HCT116 (cell line): ENCODE results near the gene DCAF15. TPM values are rescaled to one million over a fixed set of nuclear protein-coding genes. Genes with fewer than 3 reads are reported as not detected.

ENCODE experiments used
- ATAC-seq: fragments of 200-7000 bp; cut with Tn5 transposase; 2 replicates; pipeline ENCODE4 v1.9.1; 2020; ENCODE audit warnings: mild to moderate bottlenecking, moderate library complexity
- BruUV-seq: library from RNA; stranded (reverse); fragments of 400-500 nt; replicated peaks from 2 replicates; lab custom pipeline; 2021; lab: Mats Ljungman, UMichigan
- CTCF ChIA-PET: fragments of 300-600 bp; sonication (Branson Sonifier 250); formaldehyde crosslinking; loops from one replicate; lab custom pipeline; 2021; ENCODE audit warnings: antibody characterized with exemption; lab: Charles Lee
- POLR2A ChIA-PET: fragments of 300-600, 350-600 bp; sonication (Branson Sonifier 250); formaldehyde crosslinking; loops from one replicate; lab custom pipeline; 2021; ENCODE audit warnings: antibody characterized with exemption; lab: Charles Lee
- RAD21 ChIA-PET, 2 experiments: fragments of 300-600 bp; sonication (Branson Sonifier 250); formaldehyde crosslinking; loops; one replicate each; lab custom pipeline; 2023; ENCODE audit warnings: low total read pairs in 2 of 2; ENCODE audit not compliant: uncharacterized antibody in 2 of 2, unreplicated experiment in 2 of 2, low non-redundant PET in 1 of 2; lab: Charles Lee
- DNase-seq: peaks from one replicate; pipeline ENCODE4 v3.0.0-alpha.2; 2010; ENCODE audit warnings: low read depth, low spot score
- H2AFZ ChIP-seq: fragments of 200-600 bp; shearing (Covaris generic), sonication (generic); 2 replicates; pipeline ENCODE4 v1.6.1; 2017; ENCODE audit warnings: low read depth, mixed run types, mixed read lengths, antibody characterized with exemption, low read length; ENCODE audit not compliant: poor library complexity, severe bottlenecking
- H3K27ac ChIP-seq: 2 replicates; pipeline ENCODE4 v1.5.1; 2012; ENCODE audit warnings: low read depth, low read length
- H3K27me3 ChIP-seq: fragments of 200-600 bp; sonication (generic); 2 replicates; pipeline ENCODE4 v1.6.1; 2016; ENCODE audit warnings: mixed run types, low read length, mixed read lengths; ENCODE audit not compliant: insufficient read depth
- H3K36me3 ChIP-seq, 2 experiments: fragments of 200-500 bp in 1 of 2; fragments of 200-600 bp in 1 of 2; sonication (Bioruptor generic) in 1 of 2; sonication (generic) in 1 of 2; 2 replicates each; pipeline versions ENCODE4 v1.5.1 to v1.6.1; 2014 to 2016; ENCODE audit warnings: low read length in 2 of 2, inconsistent platforms in 1 of 2, mixed read lengths in 1 of 2, mixed run types in 1 of 2; ENCODE audit not compliant: insufficient read depth in 2 of 2, control insufficient read depth in 1 of 2
- H3K4me1 ChIP-seq, 2 experiments: fragments of 200-600 bp in 1 of 2; sonication (generic) in 1 of 2; 2 replicates each; pipeline versions ENCODE4 v1.5.1 to v1.6.1; 2012 to 2017; ENCODE audit warnings: low read length in 2 of 2, inconsistent platforms in 1 of 2, mild to moderate bottlenecking in 1 of 2, mixed read lengths in 1 of 2, mixed run types in 1 of 2, moderate library complexity in 1 of 2; ENCODE audit not compliant: insufficient read depth in 2 of 2, control insufficient read depth in 1 of 2
- H3K4me2 ChIP-seq: fragments of 200-600 bp; sonication (generic); 2 replicates; pipeline ENCODE4 v1.6.1; 2017; ENCODE audit warnings: mixed run types, low read length, mixed read lengths
- H3K4me3 ChIP-seq, 2 experiments: fragments of 200-600 bp in 1 of 2; sonication (generic) in 1 of 2; replicated peaks in 1 of 2; 2 replicates each; pipeline ENCODE4 v1.5.1; 2011 to 2016; ENCODE audit warnings: low read length in 2 of 2, control low read depth in 1 of 2, low read depth in 1 of 2, mild to moderate bottlenecking in 1 of 2, mixed read lengths in 1 of 2, mixed run types in 1 of 2
- H3K79me2 ChIP-seq: fragments of 200-600 bp; sonication (generic); 2 replicates; pipeline ENCODE4 v1.6.1; 2017; ENCODE audit warnings: mild to moderate bottlenecking, mixed run types, low read length, moderate library complexity, mixed read lengths; ENCODE audit not compliant: insufficient read depth
- H3K9ac ChIP-seq: fragments of 200-600 bp; sonication (generic); 2 replicates; pipeline ENCODE4 v1.6.1; 2016; ENCODE audit warnings: low read length, mixed read lengths
- H3K9me2 ChIP-seq: fragments of 200-600 bp; sonication (generic), shearing (Covaris generic); 2 replicates; pipeline ENCODE4 v1.6.1; 2017; ENCODE audit warnings: mixed run types, mild to moderate bottlenecking, moderate library complexity; ENCODE audit not compliant: insufficient read depth
- H3K9me3 ChIP-seq, 2 experiments: fragments of 200-500 bp in 1 of 2; fragments of 200-600 bp in 1 of 2; sonication (Bioruptor generic) in 1 of 2; sonication (generic) in 1 of 2; 2 replicates each; pipeline ENCODE4 v1.6.1; 2014 to 2017; ENCODE audit warnings: low read length in 2 of 2, mixed read lengths in 2 of 2, inconsistent platforms in 1 of 2, low read depth in 1 of 2, mild to moderate bottlenecking in 1 of 2, mixed run types in 1 of 2, moderate library complexity in 1 of 2; ENCODE audit not compliant: control insufficient read depth in 1 of 2, insufficient read depth in 1 of 2
- H4K20me1 ChIP-seq: fragments of 200-600 bp; sonication (generic), shearing (Covaris generic); 2 replicates; pipeline ENCODE4 v1.6.1; 2017; ENCODE audit warnings: mixed run types, mild to moderate bottlenecking, moderate library complexity; ENCODE audit not compliant: insufficient read depth
- ATF3 ChIP-seq: IDR thresholded peaks from 2 replicates; pipeline ENCODE4 v1.6.1; 2012
- CBX3 ChIP-seq: IDR thresholded peaks from 2 replicates; pipeline ENCODE4 v1.6.1; 2012; ENCODE audit warnings: low read depth
- CEBPB ChIP-seq: IDR thresholded peaks from 2 replicates; pipeline ENCODE4 v1.6.1; 2012; ENCODE audit warnings: low read depth
- CTCF ChIP-seq, 3 experiments: fragments of 200-600 bp in 1 of 3; sonication (generic) in 1 of 3; IDR thresholded peaks in 2 of 3; conservative IDR thresholded peaks in 1 of 3; 2 replicates each; pipeline ENCODE4 v1.5.1; 2012 to 2017; ENCODE audit warnings: low read depth in 2 of 3, low read length in 2 of 3, antibody characterized with exemption in 1 of 3, borderline replicate concordance in 1 of 3, control low read depth in 1 of 3, mild to moderate bottlenecking in 1 of 3, mixed read lengths in 1 of 3, mixed run types in 1 of 3, moderate library complexity in 1 of 3; ENCODE audit not compliant: insufficient read depth in 1 of 3
- EGR1 ChIP-seq: IDR thresholded peaks from 2 replicates; pipeline ENCODE4 v1.6.1; 2012; ENCODE audit warnings: low read depth
- EZH2 ChIP-seq: fragments of 200-600 bp; sonication (generic); IDR thresholded peaks from 2 replicates; pipeline ENCODE4 v1.6.1; 2017; ENCODE audit warnings: antibody characterized with exemption, mixed run types
- EZH2phosphoT487 ChIP-seq: fragments of 200-600 bp; IDR thresholded peaks from 2 replicates; pipeline ENCODE4 v1.6.1; 2018; ENCODE audit warnings: antibody characterized with exemption, borderline replicate concordance
- FOSL1 ChIP-seq: IDR thresholded peaks from 2 replicates; pipeline ENCODE4 v1.6.1; 2012; ENCODE audit warnings: low read depth
- JUND ChIP-seq: IDR thresholded peaks from 2 replicates; pipeline ENCODE4 v1.6.1; 2012
- MAX ChIP-seq: IDR thresholded peaks from 2 replicates; pipeline ENCODE4 v1.6.1; 2012
- POLR2AphosphoS5 ChIP-seq: IDR thresholded peaks from 2 replicates; pipeline ENCODE4 v1.6.1; 2011; ENCODE audit warnings: mild to moderate bottlenecking, low read depth, low read length, moderate library complexity
- RAD21 ChIP-seq: IDR thresholded peaks from 2 replicates; pipeline ENCODE4 v1.6.1; 2012; ENCODE audit warnings: low read depth, mild to moderate bottlenecking
- REST ChIP-seq: IDR thresholded peaks from 2 replicates; pipeline ENCODE4 v1.6.1; 2012; ENCODE audit warnings: low read depth
- SIN3A ChIP-seq: IDR thresholded peaks from 2 replicates; pipeline ENCODE4 v1.6.1; 2012; ENCODE audit warnings: low read depth
- SP1 ChIP-seq: IDR thresholded peaks from 2 replicates; pipeline ENCODE4 v1.6.1; 2012; ENCODE audit warnings: low read depth
- YY1 ChIP-seq: IDR thresholded peaks from 2 replicates; pipeline ENCODE4 v1.6.1; 2011; ENCODE audit warnings: low read length, low read depth, moderate library complexity, mild to moderate bottlenecking; ENCODE audit not compliant: insufficient replicate concordance; ENCODE audit errors: extremely low read depth
- ZFX ChIP-seq: fragments of 450-650 bp; IDR thresholded peaks from 2 replicates; pipeline ENCODE4 v1.6.1; 2017
- ZNF274 ChIP-seq: fragments of 200-500 bp; sonication (Bioruptor generic); IDR thresholded peaks from 2 replicates; pipeline ENCODE4 v1.6.1; 2014; ENCODE audit warnings: mild to moderate bottlenecking, low read depth, low read length, inconsistent platforms
- intact Hi-C: fragments of 100-400 bp; cut with micrococcal nuclease; formaldehyde crosslinking; loops from 2 replicates; pipeline ENCODE4 v1.10.0; 2022
- total RNA-seq: library from RNA; stranded (reverse); gene quantifications from one replicate; pipeline ENCODE4 v1.2.1, GENCODE V29; 2021; ENCODE audit not compliant: unreplicated experiment

Gene DCAF15
- total RNA-seq, 1 experiment from 2014 or later, result 46.2 TPM

- ChIA-PET RAD21 (no interaction called here), POLR2A (no interaction called here), CTCF (no interaction called here)
- Histone ChIP-seq H3K79me2 (no peaks in the 10 kb centered on the region), H3K9me3 (no peaks in the 10 kb centered on the region), H3K4me1 (no peaks in the 10 kb centered on the region), H3K27ac (no peak overlapping the region), H3K4me2 (no peak overlapping the region), H3K36me3 (peaks cover 4 to 12% of the 10 kb centered on the region in 2 experiments; a peak in 3 of 4 replicates), H2AFZ (no peak overlapping the region), H3K4me3 (no peak overlapping the region), H4K20me1 (no peaks in the 10 kb centered on the region), H3K9me2 (no peaks in the 10 kb centered on the region), H3K9ac (no peak overlapping the region), H3K27me3 (no peaks in the 10 kb centered on the region)
- no TSS peak for BruUV-seq
- no peak for TF ChIP-seq EZH2phosphoT487
- no peak for TF ChIP-seq REST
- TF ChIP-seq FOSL1, result no peak
- no peak for TF ChIP-seq CEBPB
- TF ChIP-seq MAX, result no peak
- no peak for TF ChIP-seq JUND
- TF ChIP-seq POLR2AphosphoS5, result no peak
- no peak for TF ChIP-seq YY1
- TF ChIP-seq EGR1, result no peak
- TF ChIP-seq CBX3, result no peak
- no peak for TF ChIP-seq SIN3A
- TF ChIP-seq ZNF274, result no peak
- no peak for TF ChIP-seq ZFX
- TF ChIP-seq CTCF (IDR thresholded peaks at IDR 0.05 in 2 of 3, conservative IDR thresholded peaks at IDR 0.05 in 1 of 3; ENCODE audit: borderline replicate concordance in 1 of 3, insufficient read depth in 1 of 3, low read depth in 2 of 3, low read length in 2 of 3), result no peak
- TF ChIP-seq RAD21, result no peak
- no peak for TF ChIP-seq ATF3
- TF ChIP-seq SP1, result no peak
- TF ChIP-seq EZH2, result no peak
- intact Hi-C loops, result no loop called here
- ATAC-seq (no peak), DNase-seq (no peak)
These were observed 12.5 kb downstream of the DCAF15 start for GRCh38 chr19:13964776-13965175.
